Suppressor macrophage treated with lipopolysaccharide for 1 hour (primary cell): ENCODE data around the gene NR2F1-AS1.
"Not testable (repeated sequence)": the region's sequence is repeated elsewhere in the genome, so short reads cannot be mapped to it uniquely, and the experiment has no call there.

ENCODE experiments used
- DNase-seq, 3 donors: peaks; one replicate each; pipeline ENCODE4 v3.0.0-alpha.2; 2020 to 2022

NR2F1-AS1 gene

GRCh38 chr5:93422652-93423280 lies 158.3 kb downstream of the NR2F1-AS1 start:
- no peak for DNase-seq

GRCh38 chr5:93421987-93422401 lies 159.0 kb downstream of the NR2F1-AS1 start:
- no peak for DNase-seq

GRCh38 chr5:93421468-93421867 lies 159.6 kb downstream of the NR2F1-AS1 start:
- DNase-seq = no peak

- DNase-seq = no peak
Measured at GRCh38 chr5:93417490-93417889, 163.5 kb downstream of the NR2F1-AS1 start.

- DNase-seq = no peak
Measured at GRCh38 chr5:93415819-93416218, 165.2 kb downstream of the NR2F1-AS1 start.

- DNase-seq = no peak
Measured at GRCh38 chr5:93411716-93412115, 169.3 kb downstream of the NR2F1-AS1 start.

GRCh38 chr5:93409691-93410090 lies 171.3 kb downstream of the NR2F1-AS1 start:
- DNase-seq = no peak

GRCh38 chr5:93407454-93407853 lies 173.6 kb downstream of the NR2F1-AS1 start:
- DNase-seq = no peak

- DNase-seq = no peak
Measured at GRCh38 chr5:93406971-93407401, 174.0 kb downstream of the NR2F1-AS1 start.

GRCh38 chr5:93404246-93404645 lies 176.8 kb downstream of the NR2F1-AS1 start:
- DNase-seq = no peak

GRCh38 chr5:93403141-93403928 lies 177.7 kb downstream of the NR2F1-AS1 start:
- no peak for DNase-seq

- no peak for DNase-seq
Measured at GRCh38 chr5:93402451-93402850, 178.6 kb downstream of the NR2F1-AS1 start.

GRCh38 chr5:93401634-93402213 lies 179.3 kb downstream of the NR2F1-AS1 start:
- no peak for DNase-seq

GRCh38 chr5:93399675-93400074 lies 181.3 kb downstream of the NR2F1-AS1 start:
- DNase-seq = no peak

GRCh38 chr5:93395971-93396379 lies 185.0 kb downstream of the NR2F1-AS1 start:
- DNase-seq = no peak

GRCh38 chr5:93395010-93395409 lies 186.0 kb downstream of the NR2F1-AS1 start:
- DNase-seq = no peak

- no peak for DNase-seq
Measured at GRCh38 chr5:93394301-93394700, 186.7 kb downstream of the NR2F1-AS1 start.

- not testable (repeated sequence) for DNase-seq
Measured at GRCh38 chr5:93391169-93391568, 189.8 kb downstream of the NR2F1-AS1 start.

GRCh38 chr5:93385655-93386054 lies 195.4 kb downstream of the NR2F1-AS1 start:
- DNase-seq = no peak

- no peak for DNase-seq
Measured at GRCh38 chr5:93384995-93385394, 196.0 kb downstream of the NR2F1-AS1 start.

- no peak for DNase-seq
Measured at GRCh38 chr5:93384026-93384425, 197.0 kb downstream of the NR2F1-AS1 start.

GRCh38 chr5:93382188-93382825 lies 198.7 kb downstream of the NR2F1-AS1 start:
- no peak for DNase-seq

- no peak for DNase-seq
Measured at GRCh38 chr5:93381057-93381456, 200.0 kb downstream of the NR2F1-AS1 start.

GRCh38 chr5:93378073-93378472 lies 202.9 kb downstream of the NR2F1-AS1 start:
- no peak for DNase-seq
